HCT116 (cell line): ENCODE measurements around the gene SLC22A23. TPM values are rescaled to one million over a fixed set of nuclear protein-coding genes. Genes with fewer than 3 reads are reported as not detected.

Source experiments
- ATAC-seq: fragments of 200-7000 bp; cut with Tn5 transposase; 2 replicates; pipeline ENCODE4 v1.9.1; 2020; ENCODE audit warnings: mild to moderate bottlenecking, moderate library complexity
- BruUV-seq: library from RNA; stranded (reverse); fragments of 400-500 nt; replicated peaks from 2 replicates; lab custom pipeline; 2021; lab: Mats Ljungman, UMichigan
- CTCF ChIA-PET: fragments of 300-600 bp; sonication (Branson Sonifier 250); formaldehyde crosslinking; loops from one replicate; lab custom pipeline; 2021; ENCODE audit warnings: antibody characterized with exemption; lab: Charles Lee
- POLR2A ChIA-PET: fragments of 300-600, 350-600 bp; sonication (Branson Sonifier 250); formaldehyde crosslinking; loops from one replicate; lab custom pipeline; 2021; ENCODE audit warnings: antibody characterized with exemption; lab: Charles Lee
- RAD21 ChIA-PET, 2 experiments: fragments of 300-600 bp; sonication (Branson Sonifier 250); formaldehyde crosslinking; loops; one replicate each; lab custom pipeline; 2023; ENCODE audit warnings: low total read pairs in 2 of 2; ENCODE audit not compliant: uncharacterized antibody in 2 of 2, unreplicated experiment in 2 of 2, low non-redundant PET in 1 of 2; lab: Charles Lee
- DNase-seq: peaks from one replicate; pipeline ENCODE4 v3.0.0-alpha.2; 2010; ENCODE audit warnings: low read depth, low spot score
- H2AFZ ChIP-seq: fragments of 200-600 bp; shearing (Covaris generic), sonication (generic); 2 replicates; pipeline ENCODE4 v1.6.1; 2017; ENCODE audit warnings: low read depth, mixed run types, mixed read lengths, antibody characterized with exemption, low read length; ENCODE audit not compliant: poor library complexity, severe bottlenecking
- H3K27ac ChIP-seq: 2 replicates; pipeline ENCODE4 v1.5.1; 2012; ENCODE audit warnings: low read depth, low read length
- H3K27me3 ChIP-seq: fragments of 200-600 bp; sonication (generic); 2 replicates; pipeline ENCODE4 v1.6.1; 2016; ENCODE audit warnings: mixed run types, low read length, mixed read lengths; ENCODE audit not compliant: insufficient read depth
- H3K36me3 ChIP-seq, 2 experiments: fragments of 200-500 bp in 1 of 2; fragments of 200-600 bp in 1 of 2; sonication (Bioruptor generic) in 1 of 2; sonication (generic) in 1 of 2; 2 replicates each; pipeline versions ENCODE4 v1.5.1 to v1.6.1; 2014 to 2016; ENCODE audit warnings: low read length in 2 of 2, inconsistent platforms in 1 of 2, mixed read lengths in 1 of 2, mixed run types in 1 of 2; ENCODE audit not compliant: insufficient read depth in 2 of 2, control insufficient read depth in 1 of 2
- H3K4me1 ChIP-seq, 2 experiments: fragments of 200-600 bp in 1 of 2; sonication (generic) in 1 of 2; 2 replicates each; pipeline versions ENCODE4 v1.5.1 to v1.6.1; 2012 to 2017; ENCODE audit warnings: low read length in 2 of 2, inconsistent platforms in 1 of 2, mild to moderate bottlenecking in 1 of 2, mixed read lengths in 1 of 2, mixed run types in 1 of 2, moderate library complexity in 1 of 2; ENCODE audit not compliant: insufficient read depth in 2 of 2, control insufficient read depth in 1 of 2
- H3K4me2 ChIP-seq: fragments of 200-600 bp; sonication (generic); 2 replicates; pipeline ENCODE4 v1.6.1; 2017; ENCODE audit warnings: mixed run types, low read length, mixed read lengths
- H3K4me3 ChIP-seq, 2 experiments: fragments of 200-600 bp in 1 of 2; sonication (generic) in 1 of 2; replicated peaks in 1 of 2; 2 replicates each; pipeline ENCODE4 v1.5.1; 2011 to 2016; ENCODE audit warnings: low read length in 2 of 2, control low read depth in 1 of 2, low read depth in 1 of 2, mild to moderate bottlenecking in 1 of 2, mixed read lengths in 1 of 2, mixed run types in 1 of 2
- H3K79me2 ChIP-seq: fragments of 200-600 bp; sonication (generic); 2 replicates; pipeline ENCODE4 v1.6.1; 2017; ENCODE audit warnings: mild to moderate bottlenecking, mixed run types, low read length, moderate library complexity, mixed read lengths; ENCODE audit not compliant: insufficient read depth
- H3K9ac ChIP-seq: fragments of 200-600 bp; sonication (generic); 2 replicates; pipeline ENCODE4 v1.6.1; 2016; ENCODE audit warnings: low read length, mixed read lengths
- H3K9me2 ChIP-seq: fragments of 200-600 bp; sonication (generic), shearing (Covaris generic); 2 replicates; pipeline ENCODE4 v1.6.1; 2017; ENCODE audit warnings: mixed run types, mild to moderate bottlenecking, moderate library complexity; ENCODE audit not compliant: insufficient read depth
- H3K9me3 ChIP-seq, 2 experiments: fragments of 200-500 bp in 1 of 2; fragments of 200-600 bp in 1 of 2; sonication (Bioruptor generic) in 1 of 2; sonication (generic) in 1 of 2; 2 replicates each; pipeline ENCODE4 v1.6.1; 2014 to 2017; ENCODE audit warnings: low read length in 2 of 2, mixed read lengths in 2 of 2, inconsistent platforms in 1 of 2, low read depth in 1 of 2, mild to moderate bottlenecking in 1 of 2, mixed run types in 1 of 2, moderate library complexity in 1 of 2; ENCODE audit not compliant: control insufficient read depth in 1 of 2, insufficient read depth in 1 of 2
- H4K20me1 ChIP-seq: fragments of 200-600 bp; sonication (generic), shearing (Covaris generic); 2 replicates; pipeline ENCODE4 v1.6.1; 2017; ENCODE audit warnings: mixed run types, mild to moderate bottlenecking, moderate library complexity; ENCODE audit not compliant: insufficient read depth
- ATF3 ChIP-seq: IDR thresholded peaks from 2 replicates; pipeline ENCODE4 v1.6.1; 2012
- CEBPB ChIP-seq: IDR thresholded peaks from 2 replicates; pipeline ENCODE4 v1.6.1; 2012; ENCODE audit warnings: low read depth
- CTCF ChIP-seq, 3 experiments: fragments of 200-600 bp in 1 of 3; sonication (generic) in 1 of 3; IDR thresholded peaks in 2 of 3; conservative IDR thresholded peaks in 1 of 3; 2 replicates each; pipeline ENCODE4 v1.5.1; 2012 to 2017; ENCODE audit warnings: low read depth in 2 of 3, low read length in 2 of 3, antibody characterized with exemption in 1 of 3, borderline replicate concordance in 1 of 3, control low read depth in 1 of 3, mild to moderate bottlenecking in 1 of 3, mixed read lengths in 1 of 3, mixed run types in 1 of 3, moderate library complexity in 1 of 3; ENCODE audit not compliant: insufficient read depth in 1 of 3
- EZH2 ChIP-seq: fragments of 200-600 bp; sonication (generic); IDR thresholded peaks from 2 replicates; pipeline ENCODE4 v1.6.1; 2017; ENCODE audit warnings: antibody characterized with exemption, mixed run types
- EZH2phosphoT487 ChIP-seq: fragments of 200-600 bp; IDR thresholded peaks from 2 replicates; pipeline ENCODE4 v1.6.1; 2018; ENCODE audit warnings: antibody characterized with exemption, borderline replicate concordance
- FOSL1 ChIP-seq: IDR thresholded peaks from 2 replicates; pipeline ENCODE4 v1.6.1; 2012; ENCODE audit warnings: low read depth
- JUND ChIP-seq: IDR thresholded peaks from 2 replicates; pipeline ENCODE4 v1.6.1; 2012
- MAX ChIP-seq: IDR thresholded peaks from 2 replicates; pipeline ENCODE4 v1.6.1; 2012
- POLR2A ChIP-seq: IDR thresholded peaks from 2 replicates; pipeline ENCODE4 v1.7.0; 2011; ENCODE audit warnings: borderline replicate concordance; ENCODE audit not compliant: insufficient read depth, insufficient read length; ENCODE audit errors: extremely low read depth
- POLR2AphosphoS5 ChIP-seq: IDR thresholded peaks from 2 replicates; pipeline ENCODE4 v1.6.1; 2011; ENCODE audit warnings: mild to moderate bottlenecking, low read depth, low read length, moderate library complexity
- RAD21 ChIP-seq: IDR thresholded peaks from 2 replicates; pipeline ENCODE4 v1.6.1; 2012; ENCODE audit warnings: low read depth, mild to moderate bottlenecking
- SP1 ChIP-seq: IDR thresholded peaks from 2 replicates; pipeline ENCODE4 v1.6.1; 2012; ENCODE audit warnings: low read depth
- TCF7L2 ChIP-seq: IDR thresholded peaks from 2 replicates; pipeline ENCODE4 v1.7.0; 2011; ENCODE audit warnings: borderline replicate concordance, inconsistent platforms; ENCODE audit not compliant: insufficient read depth, insufficient read length; ENCODE audit errors: extremely low read depth
- YY1 ChIP-seq: IDR thresholded peaks from 2 replicates; pipeline ENCODE4 v1.6.1; 2011; ENCODE audit warnings: low read length, low read depth, moderate library complexity, mild to moderate bottlenecking; ENCODE audit not compliant: insufficient replicate concordance; ENCODE audit errors: extremely low read depth
- ZFX ChIP-seq: fragments of 450-650 bp; IDR thresholded peaks from 2 replicates; pipeline ENCODE4 v1.6.1; 2017
- intact Hi-C: fragments of 100-400 bp; cut with micrococcal nuclease; formaldehyde crosslinking; loops from 2 replicates; pipeline ENCODE4 v1.10.0; 2022
- total RNA-seq: library from RNA; stranded (reverse); gene quantifications from one replicate; pipeline ENCODE4 v1.2.1, GENCODE V29; 2021; ENCODE audit not compliant: unreplicated experiment

SLC22A23 gene
- total RNA-seq, 1 experiment from 2014 or later = 11.5 TPM

- TF ChIP-seq ATF3 (no peak), POLR2A (no peak), POLR2AphosphoS5 (no peak), MAX (no peak), RAD21 (no peak), CTCF (IDR thresholded peaks at IDR 0.05 in 2 of 3, conservative IDR thresholded peaks at IDR 0.05 in 1 of 3; ENCODE audit: borderline replicate concordance in 1 of 3, insufficient read depth in 1 of 3, low read depth in 2 of 3, low read length in 2 of 3) (no peak), YY1 (no peak), ZFX (no peak), CEBPB (no peak), EZH2phosphoT487 (no peak), JUND (no peak), FOSL1 (no peak), EZH2 (no peak), SP1 (no peak), TCF7L2 (no peak)
- ChIA-PET RAD21 (no interaction called here), CTCF (no interaction called here), POLR2A (no interaction called here)
- Histone ChIP-seq H3K4me3 (no peak overlapping the region), H3K4me2 (no peak overlapping the region), H3K79me2 (no peaks in the 10 kb centered on the region), H3K4me1 (peaks cover 7 to 9% of the 10 kb centered on the region in 2 experiments; a peak in 3 of 4 replicates), H3K27me3 (no peaks in the 10 kb centered on the region), H4K20me1 (no peaks in the 10 kb centered on the region), H3K27ac (no peak overlapping the region), H2AFZ (no peak overlapping the region), H3K9ac (no peak overlapping the region), H3K36me3 (no peaks in the 10 kb centered on the region), H3K9me2 (no peaks in the 10 kb centered on the region), H3K9me3 (no peaks in the 10 kb centered on the region)
- DNase-seq (no peak), ATAC-seq (no peak)
- intact Hi-C loops = no loop called here
- BruUV-seq = no TSS peak
Measured at GRCh38 chr6:3468585-3468984, 11.7 kb upstream of the SLC22A23 start.
